IMR-90 (cell line): ENCODE measurements around the gene ARHGAP24. TPM values are rescaled to one million over a fixed set of nuclear protein-coding genes. Genes with fewer than 3 reads are reported as not detected.

Experiments
- ATAC-seq: fragments of 200-7000 bp; cut with Tn5 transposase; 2 replicates; pipeline ENCODE4 v1.9.1; 2020; ENCODE audit warnings: low read depth, mild to moderate bottlenecking, moderate library complexity
- BruUV-seq: library from RNA; stranded (reverse); fragments of 400-500 nt; replicated peaks from 2 replicates; lab custom pipeline; 2021; lab: Mats Ljungman, UMichigan
- CTCF ChIA-PET: fragments of 300-600 bp; formaldehyde crosslinking; extraction: SDS; loops from one replicate; lab custom pipeline; 2021; ENCODE audit warnings: antibody characterized with exemption; lab: Yijun Ruan, JAX
- POLR2A ChIA-PET: fragments of 300-600 bp; sonication (Branson Sonifier 250); formaldehyde crosslinking; loops from one replicate; lab custom pipeline; 2022; ENCODE audit warnings: antibody characterized with exemption; ENCODE audit not compliant: unreplicated experiment; lab: Charles Lee
- DNase-seq: peaks from one replicate; pipeline ENCODE4 v3.0.0; 2013
- H2AFZ ChIP-seq: replicated peaks from 2 replicates; pipeline ENCODE3; 2013; ENCODE audit warnings: low read length, mild to moderate bottlenecking; ENCODE audit not compliant: poor library complexity
- H2AK5ac ChIP-seq: 2 replicates; pipeline ENCODE4 v1.6.1; 2013; ENCODE audit warnings: low read depth, low read length, inconsistent platforms
- H2AK9ac ChIP-seq: replicated peaks from 2 replicates; pipeline ENCODE3; 2013; ENCODE audit warnings: mild to moderate bottlenecking, low read depth, low read length, moderate library complexity; ENCODE audit not compliant: poor library complexity
- H2BK120ac ChIP-seq: 2 replicates; pipeline ENCODE4 v1.6.1; 2013; ENCODE audit warnings: low read depth, low read length, inconsistent platforms
- H2BK15ac ChIP-seq: 3 replicates; pipeline ENCODE4 v1.6.1; 2013; ENCODE audit warnings: low read depth, low read length, inconsistent platforms
- H2BK20ac ChIP-seq: 2 replicates; pipeline ENCODE4 v1.6.1; 2013; ENCODE audit warnings: low read depth, mild to moderate bottlenecking, inconsistent platforms, low read length, moderate library complexity
- H2BK5ac ChIP-seq: 2 replicates; pipeline ENCODE4 v1.6.1; 2013; ENCODE audit warnings: mild to moderate bottlenecking, low read depth, low read length, inconsistent platforms; ENCODE audit not compliant: poor library complexity, severe bottlenecking
- H3K14ac ChIP-seq: replicated peaks from 2 replicates; pipeline ENCODE4 v1.6.1; 2013; ENCODE audit warnings: low read depth, low read length, inconsistent platforms
- H3K18ac ChIP-seq: 2 replicates; pipeline ENCODE4 v1.6.1; 2013; ENCODE audit warnings: low read depth, low read length, control low read depth
- H3K23ac ChIP-seq: 2 replicates; pipeline ENCODE4 v1.6.1; 2013; ENCODE audit warnings: low read depth, low read length, inconsistent platforms
- H3K27ac ChIP-seq: 2 replicates; pipeline ENCODE4 v1.5.1; 2013; ENCODE audit warnings: mild to moderate bottlenecking, control low read depth, low read length; ENCODE audit not compliant: insufficient read depth
- H3K27me3 ChIP-seq: 2 replicates; pipeline ENCODE4 v1.6.1; 2013; ENCODE audit warnings: low read length; ENCODE audit not compliant: control insufficient read depth, insufficient read depth
- H3K36me3 ChIP-seq: 2 replicates; pipeline ENCODE4 v1.6.1; 2013; ENCODE audit warnings: low read length, mixed read lengths; ENCODE audit not compliant: control insufficient read depth, insufficient read depth
- H3K4ac ChIP-seq: 2 replicates; pipeline ENCODE4 v1.6.1; 2013; ENCODE audit warnings: low read depth, low read length, inconsistent platforms
- H3K4me1 ChIP-seq: 2 replicates; pipeline ENCODE4 v1.6.1; 2013; ENCODE audit warnings: low read length, mixed read lengths; ENCODE audit not compliant: control insufficient read depth, insufficient read depth
- H3K4me2 ChIP-seq: 2 replicates; pipeline ENCODE4 v1.6.1; 2013; ENCODE audit warnings: low read depth, mild to moderate bottlenecking, control low read depth, low read length, moderate library complexity
- H3K4me3 ChIP-seq: 2 replicates; pipeline ENCODE4 v1.5.1; 2013; ENCODE audit warnings: low read depth, mild to moderate bottlenecking, control low read depth, low read length, moderate library complexity; ENCODE audit not compliant: insufficient read depth
- H3K56ac ChIP-seq: 2 replicates; pipeline ENCODE4 v1.6.1; 2013; ENCODE audit warnings: low read length, inconsistent platforms; ENCODE audit not compliant: insufficient read depth; ENCODE audit errors: extremely low read depth
- H3K79me1 ChIP-seq, 2 experiments: 2 replicates each; pipeline ENCODE4 v1.6.1; 2013; ENCODE audit warnings: low read length in 2 of 2, inconsistent platforms in 1 of 2, low read depth in 1 of 2
- H3K9ac ChIP-seq: 2 replicates; pipeline ENCODE4 v1.6.1; 2013; ENCODE audit warnings: low read depth, low read length, control low read depth
- H3K9me1 ChIP-seq: 2 replicates; pipeline ENCODE4 v1.6.1; 2013; ENCODE audit warnings: low read length, inconsistent platforms; ENCODE audit not compliant: insufficient read depth
- H3K9me3 ChIP-seq: 2 replicates; pipeline ENCODE4 v1.6.1; 2013; ENCODE audit warnings: low read length; ENCODE audit not compliant: control insufficient read depth, insufficient read depth
- H4K20me1 ChIP-seq: 2 replicates; pipeline ENCODE4 v1.6.1; 2013; ENCODE audit warnings: low read length, inconsistent platforms; ENCODE audit not compliant: insufficient read depth
- H4K5ac ChIP-seq: 2 replicates; pipeline ENCODE4 v1.6.1; 2013; ENCODE audit warnings: mild to moderate bottlenecking, low read depth, low read length, control low read depth
- H4K8ac ChIP-seq, 2 experiments: 2 replicates each; pipeline ENCODE4 v1.6.1; 2013; ENCODE audit warnings: low read depth in 2 of 2, low read length in 2 of 2, control low read depth in 1 of 2, inconsistent platforms in 1 of 2
- H4K91ac ChIP-seq: 2 replicates; pipeline ENCODE4 v1.6.1; 2013; ENCODE audit warnings: low read depth, low read length, inconsistent platforms; ENCODE audit not compliant: insufficient read depth
- WGBS, 2 experiments: methylation state at CpG; one replicate each; pipeline versions ENCODE4 v1.1.5 to v1.1.7; 2013; ENCODE audit warnings: missing lambda C conversion rate in 2 of 2; ENCODE audit not compliant: insufficient read length in 1 of 2; ENCODE audit errors: extremely low coverage in 2 of 2; 5-methylcytosine and 5-hydroxymethylcytosine counted together
- dilution Hi-C: fragments of 300-500 bp; cut with HindIII; formaldehyde crosslinking; loops from one replicate; pipeline ENCODE4 v1.14.3; 2018; ENCODE audit warnings: low sequenced_read_pairs; ENCODE audit not compliant: unreplicated experiment
- in situ Hi-C: fragments of 300-500 bp; cut with MboI; formaldehyde crosslinking; loops from 3 replicates; pipeline ENCODE4 v1.14.3; 2019; ENCODE audit warnings: low sequenced_read_pairs, inconsistent platforms, mixed read lengths
- intact Hi-C: fragments of 100-400 bp; cut with micrococcal nuclease; formaldehyde crosslinking; loops from 2 replicates; pipeline ENCODE4 v1.10.0; 2022
- polyA plus RNA-seq, 3 experiments: library from polyadenylated mRNA; depleted of rRNA; stranded (reverse); fragments of >200 nt; gene quantifications; 2 replicates each; pipeline ENCODE4 v1.2.3, GENCODE V29; 2012; ENCODE audit warnings: low replicate concordance in 1 of 3
- total RNA-seq: library from RNA; depleted of rRNA; stranded (reverse); fragments of >200 nt; gene quantifications from 2 replicates; pipeline ENCODE4 v1.2.3, GENCODE V29; 2012
- TF ChIP-seq, protein P1 (sequence below): fragments of 150-350 bp; IDR thresholded peaks from 2 replicates; pipeline ENCODE4 v1.6.1; 2016; ENCODE audit warnings: low read depth, mild to moderate bottlenecking, low read length, moderate library complexity, borderline replicate concordance

ARHGAP24 gene
- total and polyA plus RNA-seq, 2 of the 4 experiments (the other 2 are of a cell fraction), result 11.9 to 24.0 TPM

DNA sequence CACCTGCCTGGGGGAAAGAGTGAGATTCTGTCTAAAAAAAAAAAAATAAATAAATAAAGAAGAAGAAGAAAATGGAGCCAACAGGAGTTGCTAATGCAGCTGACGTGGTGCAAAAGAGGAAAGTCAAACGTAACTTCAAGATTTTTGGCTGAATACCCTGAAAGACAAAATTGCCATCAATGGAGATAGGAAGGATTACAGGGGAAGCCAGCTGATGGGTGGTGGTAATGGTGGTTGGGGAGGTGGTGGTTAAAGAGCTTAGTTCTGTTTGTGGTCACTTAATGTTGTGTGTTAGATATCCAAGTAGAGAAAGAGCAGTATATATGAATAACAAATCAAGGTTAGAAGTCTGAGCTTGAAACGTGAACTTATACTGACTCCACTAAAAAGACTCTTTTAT is 225.4 kb downstream of the ARHGAP24 start:
- BruUV-seq, result no TSS peak
- no peak overlapping the region for H2AK9ac ChIP-seq
- TF ChIP-seq, protein P1, sequence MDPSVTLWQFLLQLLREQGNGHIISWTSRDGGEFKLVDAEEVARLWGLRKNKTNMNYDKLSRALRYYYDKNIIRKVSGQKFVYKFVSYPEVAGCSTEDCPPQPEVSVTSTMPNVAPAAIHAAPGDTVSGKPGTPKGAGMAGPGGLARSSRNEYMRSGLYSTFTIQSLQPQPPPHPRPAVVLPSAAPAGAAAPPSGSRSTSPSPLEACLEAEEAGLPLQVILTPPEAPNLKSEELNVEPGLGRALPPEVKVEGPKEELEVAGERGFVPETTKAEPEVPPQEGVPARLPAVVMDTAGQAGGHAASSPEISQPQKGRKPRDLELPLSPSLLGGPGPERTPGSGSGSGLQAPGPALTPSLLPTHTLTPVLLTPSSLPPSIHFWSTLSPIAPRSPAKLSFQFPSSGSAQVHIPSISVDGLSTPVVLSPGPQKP, result no peak
- no peak overlapping the region for H3K9ac ChIP-seq
- H3K4me2 ChIP-seq, result no peak overlapping the region
- H2BK120ac ChIP-seq, result no peak overlapping the region
- H3K79me1 ChIP-seq, result no peaks in the 10 kb centered on the region
- intact Hi-C loops (no loop called here), in situ Hi-C loops (no loop called here), dilution Hi-C loops (no loop called here)
- H3K9me3 ChIP-seq, result no peaks in the 10 kb centered on the region
- no peak overlapping the region for H3K23ac ChIP-seq
- H4K20me1 ChIP-seq, result no peaks in the 10 kb centered on the region
- H2BK15ac ChIP-seq, result no peak overlapping the region
- H4K91ac ChIP-seq, result no peak overlapping the region
- H3K27ac ChIP-seq, result no peak overlapping the region
- H3K4ac ChIP-seq, result no peak overlapping the region
- no peak overlapping the region for H3K4me3 ChIP-seq
- H3K56ac ChIP-seq, result no peak overlapping the region
- no peak overlapping the region for H4K8ac ChIP-seq
- no peak overlapping the region for H3K14ac ChIP-seq
- H3K9me1 ChIP-seq, result no peaks in the 10 kb centered on the region
- no peak overlapping the region for H3K18ac ChIP-seq
- no peak overlapping the region for H2AK5ac ChIP-seq
- H3K27me3 ChIP-seq, result no peaks in the 10 kb centered on the region
- H2BK5ac ChIP-seq, result no peak overlapping the region
- no peaks in the 10 kb centered on the region for H3K36me3 ChIP-seq
- H2AFZ ChIP-seq, result no peak overlapping the region
- no peak overlapping the region for H2BK20ac ChIP-seq
- ATAC-seq (no peak), DNase-seq (no peak)
- no peak overlapping the region for H4K5ac ChIP-seq
- ChIA-PET POLR2A (no interaction called here), CTCF (no interaction called here)
- no peaks in the 10 kb centered on the region for H3K4me1 ChIP-seq
- WGBS, 2 experiments, result 72% methylated on average over 2 of the region's 3 CpGs; no CpG with 5 or more reads in 1 of the 2 experiments
